Activated CD4-positive, alpha-beta T cell treated with anti-CD3 and anti-CD28 coated beads, Interleukin-2, Interleukin-4, amounts not matched to agents 100 ng/mL and 50 ng/mL, durations not matched to agents 16 hours and 8 hours (primary cell): Measurements from ENCODE around the gene KCNQ1OT1.

ENCODE experiments used
- DNase-seq: peaks from one replicate; pipeline ENCODE4 v3.0.0-alpha.2; 2020; ENCODE audit warnings: low spot score

The KCNQ1OT1 gene

GRCh38 chr11:2582351-2582945, 117.3 kb downstream of the KCNQ1OT1 start:
- no peak for DNase-seq

GRCh38 chr11:2581931-2582350, 117.9 kb downstream of the KCNQ1OT1 start:
- no peak for DNase-seq

- DNase-seq, result no peak
These were observed 118.5 kb downstream of the KCNQ1OT1 start for GRCh38 chr11:2581151-2581930.

GRCh38 chr11:2580571-2581001, 119.2 kb downstream of the KCNQ1OT1 start:
- no peak for DNase-seq

- no peak for DNase-seq
These were observed 119.8 kb downstream of the KCNQ1OT1 start for GRCh38 chr11:2580061-2580421.

- no peak for DNase-seq
These were observed 120.3 kb downstream of the KCNQ1OT1 start for GRCh38 chr11:2579315-2580060.

- no peak for DNase-seq
These were observed 120.9 kb downstream of the KCNQ1OT1 start for GRCh38 chr11:2578929-2579270.

- no peak for DNase-seq
These were observed 121.5 kb downstream of the KCNQ1OT1 start for GRCh38 chr11:2577991-2578928.

GRCh38 chr11:2577031-2577990, 122.5 kb downstream of the KCNQ1OT1 start:
- no peak for DNase-seq

- no peak for DNase-seq
These were observed 123.2 kb downstream of the KCNQ1OT1 start for GRCh38 chr11:2576549-2576948.

- no peak for DNase-seq
These were observed 123.7 kb downstream of the KCNQ1OT1 start for GRCh38 chr11:2576111-2576510.

GRCh38 chr11:2575591-2576051, 124.2 kb downstream of the KCNQ1OT1 start:
- DNase-seq, result no peak

- no peak for DNase-seq
These were observed 125.0 kb downstream of the KCNQ1OT1 start for GRCh38 chr11:2574553-2575535.

GRCh38 chr11:2574043-2574552, 125.7 kb downstream of the KCNQ1OT1 start:
- DNase-seq, result no peak

GRCh38 chr11:2573240-2574042, 126.4 kb downstream of the KCNQ1OT1 start:
- DNase-seq, result no peak

GRCh38 chr11:2572491-2573239, 127.1 kb downstream of the KCNQ1OT1 start:
- DNase-seq, result no peak

GRCh38 chr11:2571598-2572281, 128.1 kb downstream of the KCNQ1OT1 start:
- no peak for DNase-seq
